DND-41 (cell line): Measurements from ENCODE around the gene SLC22A6.

Source experiments
- CTCF ChIP-seq: IDR thresholded peaks from 2 replicates; pipeline ENCODE4 v1.5.1; 2012; ENCODE audit warnings: borderline replicate concordance, low read length, moderate library complexity, mild to moderate bottlenecking; ENCODE audit not compliant: poor library complexity, severe bottlenecking; ENCODE audit errors: extremely low read depth
- EZH2 ChIP-seq: IDR thresholded peaks from 3 replicates; pipeline ENCODE4 v1.6.1; 2012; ENCODE audit warnings: borderline replicate concordance, low read depth, mild to moderate bottlenecking, moderate library complexity, low read length, inconsistent platforms; ENCODE audit not compliant: severe bottlenecking

GRCh38 chr11:63012430-63012829 lies 27.7 kb upstream of the SLC22A6 start:
- TF ChIP-seq CTCF (no peak), EZH2 (no peak)
